Choroid plexus epithelial cell (primary cell): Measurements from ENCODE around the gene CALN1.
"Not testable (repeated sequence)": the region's sequence is repeated elsewhere in the genome, so short reads cannot be mapped to it uniquely, and the experiment has no call there.

Source experiments
- DNase-seq: peaks from one replicate; pipeline ENCODE4 v3.0.0-alpha.2; 2010; ENCODE audit warnings: low read depth
- H3K4me3 ChIP-seq: 2 replicates; pipeline ENCODE4 v1.5.1; 2011; ENCODE audit warnings: low read depth, mild to moderate bottlenecking, control low read depth, low read length, moderate library complexity
- CTCF ChIP-seq: conservative IDR thresholded peaks from 2 replicates; pipeline ENCODE4 v1.5.1; 2011; ENCODE audit warnings: low read depth, mild to moderate bottlenecking, control low read depth, inconsistent platforms, low read length, moderate library complexity

Gene CALN1

GRCh38 chr7:72403458-72404076 is 8.6 kb downstream of the CALN1 start:
- TF ChIP-seq CTCF = no peak
- no peak overlapping the region for H3K4me3 ChIP-seq
- DNase-seq = no peak

GRCh38 chr7:72394016-72394415 is 18.1 kb downstream of the CALN1 start:
- H3K4me3 ChIP-seq = no peak overlapping the region
- no peak for TF ChIP-seq CTCF
- DNase-seq = no peak

- no peak overlapping the region for H3K4me3 ChIP-seq
- no peak for DNase-seq
- no peak for TF ChIP-seq CTCF
Observed at GRCh38 chr7:72391821-72392377, 20.2 kb downstream of the CALN1 start.

GRCh38 chr7:72386118-72386517 is 26.0 kb downstream of the CALN1 start:
- no peak overlapping the region for H3K4me3 ChIP-seq
- no peak for DNase-seq
- TF ChIP-seq CTCF = no peak

- H3K4me3 ChIP-seq = no peak overlapping the region
- no peak for TF ChIP-seq CTCF
- DNase-seq = no peak
Observed at GRCh38 chr7:72362246-72362645, 49.9 kb downstream of the CALN1 start.

- no peak for DNase-seq
- H3K4me3 ChIP-seq = no peak overlapping the region
- no peak for TF ChIP-seq CTCF
Observed at GRCh38 chr7:72345208-72345727, 66.9 kb downstream of the CALN1 start.

- H3K4me3 ChIP-seq = no peak overlapping the region
- no peak for TF ChIP-seq CTCF
- no peak for DNase-seq
Observed at GRCh38 chr7:72343991-72344390, 68.1 kb downstream of the CALN1 start.

GRCh38 chr7:72343354-72343753 is 68.8 kb downstream of the CALN1 start:
- H3K4me3 ChIP-seq, DNase-seq: not testable (repeated sequence)
